Kidney (tissue), 14 donors: ENCODE results near the gene WDR83. TPM values are rescaled to one million over a fixed set of nuclear protein-coding genes. Genes with fewer than 3 reads are reported as not detected.

Experiments used
- DNase-seq, 5 donors: peaks; one replicate each; pipeline ENCODE4 v3.0.0-alpha.2; 2013 to 2020
- FAIRE-seq: peaks from 2 replicates; lab custom pipeline; 2012; peaks lifted over from hg19 to GRCh38; lab: Jason Lieb, UNC
- H3K27ac ChIP-seq, 2 donors: one replicate each; pipeline ENCODE4 v1.7.0; 2013; ENCODE audit warnings: low read depth in 2 of 2, low read length in 2 of 2, inconsistent platforms in 1 of 2
- H3K27me3 ChIP-seq: one replicate; pipeline ENCODE4 v1.7.1; 2013; ENCODE audit warnings: low read length, inconsistent platforms; ENCODE audit not compliant: control insufficient read depth, insufficient read depth
- H3K36me3 ChIP-seq, 3 donors: one replicate each; pipeline versions ENCODE4 v1.7.0 to v1.7.1; 2013; ENCODE audit warnings: low read length in 3 of 3, control low read depth in 1 of 3, inconsistent platforms in 1 of 3; ENCODE audit not compliant: insufficient read depth in 3 of 3, control insufficient read depth in 2 of 3
- H3K4me1 ChIP-seq, 3 donors: one replicate each; pipeline versions ENCODE4 v1.7.0 to v1.7.1; 2013; ENCODE audit warnings: low read length in 3 of 3, inconsistent platforms in 1 of 3, low read depth in 1 of 3; ENCODE audit not compliant: control insufficient read depth in 2 of 3, insufficient read depth in 2 of 3
- H3K4me3 ChIP-seq, 3 donors: one replicate each; pipeline versions ENCODE4 v1.7.0 to v1.8.1; 2013; ENCODE audit warnings: low read length in 3 of 3, control low read depth in 1 of 3, inconsistent platforms in 1 of 3
- H3K9ac ChIP-seq, 3 donors: one replicate each; pipeline versions ENCODE4 v1.7.0 to v1.7.1; 2013; ENCODE audit warnings: low read length in 3 of 3, control low read depth in 1 of 3, inconsistent platforms in 1 of 3
- H3K9me3 ChIP-seq, 3 donors: one replicate each; pipeline versions ENCODE4 v1.7.0 to v1.7.1; 2013; ENCODE audit warnings: low read length in 3 of 3, control low read depth in 1 of 3, inconsistent platforms in 1 of 3; ENCODE audit not compliant: control insufficient read depth in 2 of 3, insufficient read depth in 1 of 3
- CTCF ChIP-seq: IDR thresholded peaks from 3 replicates; pipeline ENCODE4 v1.5.1; 2012; ENCODE audit warnings: mild to moderate bottlenecking, moderate library complexity, borderline replicate concordance; ENCODE audit not compliant: insufficient read depth; ENCODE audit errors: extremely low read depth
- intact Hi-C: fragments of 100-400 bp; cut with DNase I; formaldehyde crosslinking; loops from one replicate; pipeline ENCODE4 v1.11.1; 2022
- polyA plus RNA-seq: library from polyadenylated mRNA; stranded (reverse); fragments of 350-450 nt; fragmentation: Illumina TruSeq; extraction: RNeasy Lipid Tissue Mini Kit (QIAGEN cat#74804); gene quantifications from one replicate; pipeline ENCODE4 v1.2.3, GENCODE V29; 2014; ENCODE audit warnings: low read depth, low replicate concordance; ENCODE audit not compliant: insufficient read depth
- total RNA-seq: library from RNA; stranded (reverse); fragmentation: NEBNext Ultra II Directional; extraction: Animal tissue kit (Norgen Biotek cat#: 25700); gene quantifications from one replicate; pipeline ENCODE4 v1.2.1, GENCODE V29; 2021
- donor health status: control.
- donor health status: control.
- donor health status: control.
- donor health status: control.
- donor health status: control.
- donor health status: DM: yes; HTN: yes; CAD: no.
- donor health status: Normal renal cell carcinoma (clear cell type).

Gene WDR83
- total and polyA plus RNA-seq, 2 donors from 2014 or later: 10.5 to 21.2 TPM

- H3K9ac ChIP-seq: peak overlapping the region in 1 of 3 donors; percentile 19
- FAIRE-seq: no peak
- H3K4me1 ChIP-seq: peaks cover 0 to 4% (median 0%) of the 10 kb centered on the region in 3 donors
These were observed 18.5 kb upstream of the WDR83 start for GRCh38 chr19:12648088-12648487.

GRCh38 chr19:12649941-12650340 is 16.7 kb upstream of the WDR83 start:
- Histone ChIP-seq H3K27me3 (no peaks in the 10 kb centered on the region), H3K4me1 (peaks cover 0 to 4% (median 0%) of the 10 kb centered on the region in 3 donors), H3K9me3 (no peaks in the 10 kb centered on the region), H3K36me3 (peaks cover 0 to under 1% (median 0%) of the 10 kb centered on the region in 3 donors), H3K27ac (no peak overlapping the region), H3K9ac (no peak overlapping the region), H3K4me3 (no peak overlapping the region)
- intact Hi-C loops: no loop called here
- no peak for TF ChIP-seq CTCF
- peak in 1 of 5 donors; percentile 54 for DNase-seq
- FAIRE-seq: no peak

More at GRCh38 chr19:12648088-12648487, 18.5 kb upstream of the WDR83 start:
- peak; percentile 19 for TF ChIP-seq CTCF
- Histone ChIP-seq H3K27me3 (no peaks in the 10 kb centered on the region), H3K27ac (no peak overlapping the region), H3K4me3 (peak overlapping the region in 1 of 3 donors; percentile 47), H3K9me3 (no peaks in the 10 kb centered on the region), H3K36me3 (no peaks in the 10 kb centered on the region)
- DNase-seq: peak in 3 of 5 donors; percentile 28 to 72 (median 71)
- intact Hi-C loops: no loop called here

- peaks cover 0 to 4% (median 0%) of the 10 kb centered on the region in 3 donors for H3K4me1 ChIP-seq
- H3K4me3 ChIP-seq: no peak overlapping the region
- intact Hi-C loops: no loop called here
- H3K27ac ChIP-seq: no peak overlapping the region
- no peak overlapping the region for H3K9ac ChIP-seq
- no peak for FAIRE-seq
- DNase-seq: peak in 1 of 5 donors; percentile 7
- no peaks in the 10 kb centered on the region for H3K27me3 ChIP-seq
- TF ChIP-seq CTCF: no peak
- H3K36me3 ChIP-seq: peaks cover 0 to 10% (median 6%) of the 10 kb centered on the region in 3 donors
- H3K9me3 ChIP-seq: no peaks in the 10 kb centered on the region
These were observed 14.4 kb upstream of the WDR83 start for GRCh38 chr19:12652219-12652618.

- Histone ChIP-seq H3K36me3 (peaks cover 2 to 10% (median 6%) of the 10 kb centered on the region in 3 donors), H3K4me3 (no peak overlapping the region), H3K4me1 (no peaks in the 10 kb centered on the region), H3K27ac (no peak overlapping the region), H3K27me3 (no peaks in the 10 kb centered on the region), H3K9me3 (no peaks in the 10 kb centered on the region), H3K9ac (no peak overlapping the region)
- FAIRE-seq (no peak), DNase-seq (no peak)
- no peak for TF ChIP-seq CTCF
- intact Hi-C loops: no loop called here
These were observed 11.1 kb upstream of the WDR83 start for GRCh38 chr19:12655546-12655945.
